ENCODE results near the gene PRDM12.

DNA sequence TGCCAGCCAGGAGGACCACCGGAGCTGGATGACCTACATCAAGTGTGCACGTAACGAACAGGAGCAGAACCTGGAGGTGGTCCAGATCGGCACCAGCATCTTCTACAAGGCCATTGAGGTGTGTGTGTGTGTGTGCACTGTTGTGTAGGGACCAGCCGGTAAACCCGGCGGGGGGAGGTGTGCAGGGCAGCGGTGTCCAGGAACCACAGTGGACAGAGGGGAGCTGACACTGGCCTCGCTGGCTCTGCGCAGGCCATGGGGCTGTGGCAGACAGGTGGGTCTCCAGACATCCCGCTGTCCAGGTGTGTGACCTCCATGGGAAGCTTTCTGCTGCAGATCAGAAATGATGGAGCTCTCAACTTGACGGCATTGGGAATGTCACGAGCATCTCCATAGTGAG, 3.8 kb downstream of the PRDM12 start:
- TF ChIP-seq, protein P1, sequence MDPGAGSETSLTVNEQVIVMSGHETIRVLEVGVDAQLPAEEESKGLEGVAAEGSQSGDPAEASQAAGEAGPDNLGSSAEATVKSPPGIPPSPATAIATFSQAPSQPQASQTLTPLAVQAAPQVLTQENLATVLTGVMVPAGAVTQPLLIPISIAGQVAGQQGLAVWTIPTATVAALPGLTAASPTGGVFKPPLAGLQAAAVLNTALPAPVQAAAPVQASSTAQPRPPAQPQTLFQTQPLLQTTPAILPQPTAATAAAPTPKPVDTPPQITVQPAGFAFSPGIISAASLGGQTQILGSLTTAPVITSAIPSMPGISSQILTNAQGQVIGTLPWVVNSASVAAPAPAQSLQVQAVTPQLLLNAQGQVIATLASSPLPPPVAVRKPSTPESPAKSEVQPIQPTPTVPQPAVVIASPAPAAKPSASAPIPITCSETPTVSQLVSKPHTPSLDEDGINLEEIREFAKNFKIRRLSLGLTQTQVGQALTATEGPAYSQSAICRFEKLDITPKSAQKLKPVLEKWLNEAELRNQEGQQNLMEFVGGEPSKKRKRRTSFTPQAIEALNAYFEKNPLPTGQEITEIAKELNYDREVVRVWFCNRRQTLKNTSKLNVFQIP (CRISPR knock-in tag; IDR thresholded peaks at IDR 0.05; ENCODE audit: borderline replicate concordance, low read depth) = no peak
- no peak for TF ChIP-seq TCF4 (CRISPR knock-in tag; IDR thresholded peaks at IDR 0.05; ENCODE audit: borderline replicate concordance)
- no peak for TF ChIP-seq ZFP30 (CRISPR knock-in tag; IDR thresholded peaks at IDR 0.05)
- TF ChIP-seq, protein P2, sequence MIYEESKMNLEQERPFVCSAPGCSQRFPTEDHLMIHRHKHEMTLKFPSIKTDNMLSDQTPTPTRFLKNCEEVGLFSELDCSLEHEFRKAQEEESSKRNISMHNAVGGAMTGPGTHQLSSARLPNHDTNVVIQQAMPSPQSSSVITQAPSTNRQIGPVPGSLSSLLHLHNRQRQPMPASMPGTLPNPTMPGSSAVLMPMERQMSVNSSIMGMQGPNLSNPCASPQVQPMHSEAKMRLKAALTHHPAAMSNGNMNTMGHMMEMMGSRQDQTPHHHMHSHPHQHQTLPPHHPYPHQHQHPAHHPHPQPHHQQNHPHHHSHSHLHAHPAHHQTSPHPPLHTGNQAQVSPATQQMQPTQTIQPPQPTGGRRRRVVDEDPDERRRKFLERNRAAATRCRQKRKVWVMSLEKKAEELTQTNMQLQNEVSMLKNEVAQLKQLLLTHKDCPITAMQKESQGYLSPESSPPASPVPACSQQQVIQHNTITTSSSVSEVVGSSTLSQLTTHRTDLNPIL (CRISPR knock-in tag; IDR thresholded peaks at IDR 0.05; ENCODE audit: low read depth) = no peak
- TF ChIP-seq, protein P3, sequence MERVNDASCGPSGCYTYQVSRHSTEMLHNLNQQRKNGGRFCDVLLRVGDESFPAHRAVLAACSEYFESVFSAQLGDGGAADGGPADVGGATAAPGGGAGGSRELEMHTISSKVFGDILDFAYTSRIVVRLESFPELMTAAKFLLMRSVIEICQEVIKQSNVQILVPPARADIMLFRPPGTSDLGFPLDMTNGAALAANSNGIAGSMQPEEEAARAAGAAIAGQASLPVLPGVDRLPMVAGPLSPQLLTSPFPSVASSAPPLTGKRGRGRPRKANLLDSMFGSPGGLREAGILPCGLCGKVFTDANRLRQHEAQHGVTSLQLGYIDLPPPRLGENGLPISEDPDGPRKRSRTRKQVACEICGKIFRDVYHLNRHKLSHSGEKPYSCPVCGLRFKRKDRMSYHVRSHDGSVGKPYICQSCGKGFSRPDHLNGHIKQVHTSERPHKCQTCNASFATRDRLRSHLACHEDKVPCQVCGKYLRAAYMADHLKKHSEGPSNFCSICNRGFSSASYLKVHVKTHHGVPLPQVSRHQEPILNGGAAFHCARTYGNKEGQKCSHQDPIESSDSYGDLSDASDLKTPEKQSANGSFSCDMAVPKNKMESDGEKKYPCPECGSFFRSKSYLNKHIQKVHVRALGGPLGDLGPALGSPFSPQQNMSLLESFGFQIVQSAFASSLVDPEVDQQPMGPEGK (CRISPR knock-in tag; IDR thresholded peaks at IDR 0.05; ENCODE audit: borderline replicate concordance) = no peak
- TF ChIP-seq, protein P4, sequence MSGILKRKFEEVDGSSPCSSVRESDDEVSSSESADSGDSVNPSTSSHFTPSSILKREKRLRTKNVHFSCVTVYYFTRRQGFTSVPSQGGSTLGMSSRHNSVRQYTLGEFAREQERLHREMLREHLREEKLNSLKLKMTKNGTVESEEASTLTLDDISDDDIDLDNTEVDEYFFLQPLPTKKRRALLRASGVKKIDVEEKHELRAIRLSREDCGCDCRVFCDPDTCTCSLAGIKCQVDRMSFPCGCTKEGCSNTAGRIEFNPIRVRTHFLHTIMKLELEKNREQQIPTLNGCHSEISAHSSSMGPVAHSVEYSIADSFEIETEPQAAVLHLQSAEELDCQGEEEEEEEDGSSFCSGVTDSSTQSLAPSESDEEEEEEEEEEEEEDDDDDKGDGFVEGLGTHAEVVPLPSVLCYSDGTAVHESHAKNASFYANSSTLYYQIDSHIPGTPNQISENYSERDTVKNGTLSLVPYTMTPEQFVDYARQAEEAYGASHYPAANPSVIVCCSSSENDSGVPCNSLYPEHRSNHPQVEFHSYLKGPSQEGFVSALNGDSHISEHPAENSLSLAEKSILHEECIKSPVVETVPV (CRISPR knock-in tag; IDR thresholded peaks at IDR 0.05) = no peak
- no peak for TF ChIP-seq ZFP3 (CRISPR knock-in tag; IDR thresholded peaks at IDR 0.05)
- no peak for TF ChIP-seq ZNF8 (CRISPR knock-in tag; IDR thresholded peaks at IDR 0.05)

Data from SK-N-SH treated with all-trans-retinoic acid at 6 μM for 48 hours (cell line).